Upper lobe of left lung (tissue), 6 donors: Measurements from ENCODE around the gene WSCD2. TPM values are rescaled to one million over a fixed set of nuclear protein-coding genes. Genes with fewer than 3 reads are reported as not detected.

ENCODE experiments used
- ATAC-seq, 2 donors: fragments of 200-7000 bp; cut with Tn5 transposase; one replicate each; pipeline ENCODE4 v1.9.1; 2022; ENCODE audit warnings: mild to moderate bottlenecking in 2 of 2, moderate library complexity in 2 of 2; ENCODE audit not compliant: low FRiP score in 2 of 2
- DNase-seq, 2 donors: peaks; one replicate each; pipeline ENCODE4 v3.0.0-alpha.2; 2019 to 2020
- H3K27ac ChIP-seq, 4 donors: fragments of 200-600 bp; sonication (generic); one replicate each; pipeline ENCODE4 v1.5.1; 2016 to 2019
- H3K27me3 ChIP-seq, 4 donors: fragments of 200-600 bp; sonication (generic); one replicate each; pipeline ENCODE4 v1.5.1; 2017 to 2019
- H3K36me3 ChIP-seq, 4 donors: fragments of 200-600 bp; sonication (generic); one replicate each; pipeline ENCODE4 v1.5.1; 2016 to 2019
- H3K4me1 ChIP-seq, 4 donors: fragments of 200-600 bp; sonication (generic); one replicate each; pipeline ENCODE4 v1.5.1; 2018 to 2019
- H3K4me3 ChIP-seq, 4 donors: fragments of 200-600 bp; sonication (generic); one replicate each; pipeline ENCODE4 v1.5.1; 2017 to 2019; ENCODE audit warnings: mild to moderate bottlenecking in 2 of 4, moderate library complexity in 1 of 4
- H3K9me3 ChIP-seq, 4 donors: fragments of 200-600 bp; sonication (generic); one replicate each; pipeline ENCODE4 v1.5.1; 2018 to 2019
- EP300 ChIP-seq, 4 donors: sonication (generic); formaldehyde crosslinking; IDR thresholded peaks; one replicate each; pipeline ENCODE4 v1.5.1; 2017; ENCODE audit warnings: antibody characterized with exemption in 4 of 4, control low read depth in 2 of 4
- POLR2A ChIP-seq, 4 donors: fragments of 450-650 bp; IDR thresholded peaks; one replicate each; pipeline ENCODE4 v1.5.1; 2016 to 2017; ENCODE audit warnings: antibody characterized with exemption in 4 of 4, mild to moderate bottlenecking in 2 of 4
- POLR2AphosphoS5 ChIP-seq, 2 donors: sonication (generic); formaldehyde crosslinking; IDR thresholded peaks; one replicate each; pipeline ENCODE4 v1.5.1; 2017; ENCODE audit warnings: antibody characterized with exemption in 2 of 2
- WGBS, 2 donors: methylation state at CpG; one replicate each; pipeline ENCODE4 v1.1.5; 2017 to 2018; 5-methylcytosine and 5-hydroxymethylcytosine counted together
- total RNA-seq, 6 donors: library from RNA; depleted of rRNA in 4 of 6; stranded (reverse); fragments of >200 nt in 4 of 6; gene quantifications; one replicate each; pipeline versions ENCODE4 v1.1.0 to v1.2.1, GENCODE V29; 2016 to 2021
- TF ChIP-seq, protein P1 (sequence below), 6 experiments: fragments of 450-650 bp in 4 of 6; fragments of 200-600 bp in 2 of 6; sonication (generic) in 2 of 6; IDR thresholded peaks; one replicate each; pipeline ENCODE4 v1.5.1; 2016 to 2019; ENCODE audit warnings: antibody characterized with exemption in 6 of 6
- donor health status: DM: no; HTN: no; CAD: no; lungs with moderate emphysema.
- donor health status: DM: no; HTN: yes; CAD: no; lungs with severe emphysema.

The WSCD2 gene
- total RNA-seq, 6 donors from 2014 or later: 0.17 to 1.0 (median 0.71) TPM

DNA sequence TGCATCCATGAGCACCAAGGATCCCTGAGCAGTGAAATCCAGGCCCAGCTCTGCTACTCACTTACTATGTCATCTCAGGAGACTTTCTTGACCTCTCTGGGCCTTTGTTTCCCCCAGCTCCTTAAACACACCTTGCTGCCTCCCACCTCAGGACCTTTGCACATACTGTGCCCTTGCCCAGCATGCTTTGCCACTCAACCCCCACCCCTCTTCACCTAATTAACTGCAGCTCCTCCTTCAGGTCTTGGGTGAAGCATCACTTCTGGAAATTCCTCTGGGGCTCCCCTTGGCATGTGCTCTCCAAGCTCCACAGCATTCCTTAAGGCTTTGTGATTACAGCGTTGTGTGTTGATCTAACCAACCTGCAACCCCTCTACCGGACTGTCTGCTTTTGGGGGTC is 15.9 kb downstream of the WSCD2 start:
- Histone ChIP-seq H3K27ac (no peak overlapping the region), H3K27me3 (no peaks in the 10 kb centered on the region), H3K4me3 (no peak overlapping the region), H3K4me1 (no peaks in the 10 kb centered on the region), H3K9me3 (no peaks in the 10 kb centered on the region), H3K36me3 (no peaks in the 10 kb centered on the region)
- TF ChIP-seq EP300 (IDR thresholded peaks at IDR 0.05) (no peak), POLR2A (IDR thresholded peaks at IDR 0.05) (no peak), POLR2AphosphoS5 (IDR thresholded peaks at IDR 0.05) (no peak)
- TF ChIP-seq, protein P1, sequence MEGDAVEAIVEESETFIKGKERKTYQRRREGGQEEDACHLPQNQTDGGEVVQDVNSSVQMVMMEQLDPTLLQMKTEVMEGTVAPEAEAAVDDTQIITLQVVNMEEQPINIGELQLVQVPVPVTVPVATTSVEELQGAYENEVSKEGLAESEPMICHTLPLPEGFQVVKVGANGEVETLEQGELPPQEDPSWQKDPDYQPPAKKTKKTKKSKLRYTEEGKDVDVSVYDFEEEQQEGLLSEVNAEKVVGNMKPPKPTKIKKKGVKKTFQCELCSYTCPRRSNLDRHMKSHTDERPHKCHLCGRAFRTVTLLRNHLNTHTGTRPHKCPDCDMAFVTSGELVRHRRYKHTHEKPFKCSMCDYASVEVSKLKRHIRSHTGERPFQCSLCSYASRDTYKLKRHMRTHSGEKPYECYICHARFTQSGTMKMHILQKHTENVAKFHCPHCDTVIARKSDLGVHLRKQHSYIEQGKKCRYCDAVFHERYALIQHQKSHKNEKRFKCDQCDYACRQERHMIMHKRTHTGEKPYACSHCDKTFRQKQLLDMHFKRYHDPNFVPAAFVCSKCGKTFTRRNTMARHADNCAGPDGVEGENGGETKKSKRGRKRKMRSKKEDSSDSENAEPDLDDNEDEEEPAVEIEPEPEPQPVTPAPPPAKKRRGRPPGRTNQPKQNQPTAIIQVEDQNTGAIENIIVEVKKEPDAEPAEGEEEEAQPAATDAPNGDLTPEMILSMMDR (IDR thresholded peaks at IDR 0.05): no peak
- 10 to 50% methylated on average over 2 of the region's 2 CpGs for WGBS, 2 donors
- ATAC-seq (no peak), DNase-seq (no peak)

DNA sequence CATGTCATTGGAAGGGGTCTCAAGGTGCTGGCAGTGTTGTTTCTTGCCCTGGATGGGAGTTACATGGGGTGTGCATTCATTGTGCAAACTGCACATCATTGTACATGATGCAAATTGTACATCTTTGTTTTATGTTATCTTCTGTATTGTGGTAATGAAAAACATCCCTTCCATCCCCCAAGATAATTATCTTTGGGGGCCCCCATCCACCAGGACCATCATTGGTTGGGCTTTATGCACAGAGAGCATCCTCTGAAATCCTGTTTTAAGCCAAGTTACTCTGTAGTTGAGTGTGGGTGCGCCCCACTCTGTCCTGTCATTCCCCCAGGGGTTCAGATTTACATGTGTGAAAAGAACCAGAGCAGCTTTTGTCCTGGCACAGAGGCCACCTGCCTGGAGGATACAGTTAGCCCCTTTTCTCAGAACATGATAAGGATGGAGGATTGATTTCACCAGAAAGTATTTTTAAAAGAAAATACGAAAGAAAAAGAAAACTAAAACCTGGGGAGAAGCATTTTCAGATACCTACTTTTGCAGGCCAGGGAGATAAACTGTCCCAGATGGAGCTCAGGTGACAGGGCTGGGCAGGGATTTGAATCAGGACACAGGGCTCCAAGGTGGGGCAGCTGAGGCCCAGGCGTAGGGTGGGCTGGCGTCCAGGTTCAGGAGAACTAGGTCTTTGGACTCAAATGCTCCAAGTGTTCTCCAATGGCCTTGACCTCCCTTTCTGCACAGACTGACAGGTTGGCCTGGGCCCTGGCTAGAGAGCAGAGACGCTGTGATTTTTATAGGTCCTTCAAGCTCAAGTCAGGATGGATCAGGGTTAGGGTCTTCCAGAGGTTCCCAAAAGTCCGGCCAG is 17.2 kb downstream of the WSCD2 start:
- ATAC-seq (no peak), DNase-seq (no peak)
- Histone ChIP-seq H3K9me3 (no peaks in the 10 kb centered on the region), H3K27ac (no peak overlapping the region), H3K36me3 (no peaks in the 10 kb centered on the region), H3K4me3 (no peak overlapping the region), H3K4me1 (no peaks in the 10 kb centered on the region), H3K27me3 (no peaks in the 10 kb centered on the region)
- 59 to 60% methylated on average over 6 of the region's 6 CpGs for WGBS, 2 donors
- TF ChIP-seq, protein P1 (IDR thresholded peaks at IDR 0.05): no peak
- no peak for TF ChIP-seq EP300 (IDR thresholded peaks at IDR 0.05)
- TF ChIP-seq POLR2AphosphoS5 (IDR thresholded peaks at IDR 0.05): no peak
- TF ChIP-seq POLR2A (IDR thresholded peaks at IDR 0.05): no peak

DNA sequence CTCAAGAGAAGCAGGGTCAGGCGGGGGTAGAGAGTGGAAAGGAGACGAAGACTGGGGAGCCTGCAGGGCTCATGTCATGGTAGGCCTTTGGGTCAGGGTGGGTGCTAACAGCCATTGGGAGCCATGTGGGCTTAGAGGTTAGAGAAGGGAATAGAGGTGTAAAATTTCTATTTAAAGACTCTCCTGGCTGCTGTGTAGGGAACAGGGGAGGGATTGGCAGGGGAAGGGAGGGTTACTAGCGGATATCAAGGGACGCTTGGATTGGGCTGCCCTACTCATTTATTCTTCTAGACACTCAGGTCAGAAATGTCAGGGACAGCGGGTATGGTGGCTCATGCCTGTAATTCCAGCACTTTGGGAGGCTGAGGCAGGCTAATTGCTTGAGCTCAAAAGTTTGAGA is 18.2 kb downstream of the WSCD2 start:
- H3K27ac ChIP-seq: no peak overlapping the region
- 87 to 90% methylated on average over 5 of the region's 5 CpGs for WGBS, 2 donors
- H3K9me3 ChIP-seq: no peaks in the 10 kb centered on the region
- ATAC-seq (no peak), DNase-seq (no peak)
- no peaks in the 10 kb centered on the region for H3K36me3 ChIP-seq
- no peaks in the 10 kb centered on the region for H3K4me1 ChIP-seq
- H3K27me3 ChIP-seq: no peaks in the 10 kb centered on the region
- no peak overlapping the region for H3K4me3 ChIP-seq
- TF ChIP-seq POLR2A (IDR thresholded peaks at IDR 0.05) (no peak), EP300 (IDR thresholded peaks at IDR 0.05) (no peak), POLR2AphosphoS5 (IDR thresholded peaks at IDR 0.05) (no peak)
- TF ChIP-seq, protein P1 (IDR thresholded peaks at IDR 0.05): no peak

DNA sequence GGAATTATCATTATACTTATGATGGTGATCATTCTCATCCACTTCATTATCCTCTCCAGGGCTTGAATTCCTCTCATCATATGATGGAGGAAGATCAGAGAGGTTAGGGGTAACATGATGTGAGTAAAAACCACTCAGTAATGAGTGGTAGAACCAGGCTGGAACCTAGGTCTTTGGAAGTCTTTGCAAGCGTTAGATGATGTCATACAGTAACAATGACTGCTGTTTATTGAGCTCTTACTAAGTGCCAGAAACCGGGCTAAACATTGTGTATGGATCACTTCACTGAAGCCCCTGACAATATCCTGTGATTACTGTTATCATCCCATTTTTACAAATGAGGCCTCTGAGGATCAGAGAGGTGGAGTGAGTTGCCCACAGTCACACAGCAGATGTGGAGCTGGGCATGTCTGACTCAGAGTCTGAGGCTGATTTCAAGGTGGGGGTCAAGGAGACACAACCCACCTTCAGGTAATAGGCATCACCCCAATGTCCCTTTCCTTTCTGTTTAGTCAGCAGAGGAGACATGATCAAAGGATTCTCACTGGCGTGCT is 19.5 kb downstream of the WSCD2 start:
- Histone ChIP-seq H3K27me3 (no peaks in the 10 kb centered on the region), H3K4me3 (no peak overlapping the region), H3K36me3 (no peaks in the 10 kb centered on the region), H3K9me3 (no peaks in the 10 kb centered on the region), H3K27ac (no peak overlapping the region), H3K4me1 (no peaks in the 10 kb centered on the region)
- 75 to 81% methylated on average over 3 of the region's 3 CpGs for WGBS, 2 donors
- no peak for DNase-seq
- TF ChIP-seq, protein P1 (IDR thresholded peaks at IDR 0.05): no peak
- TF ChIP-seq POLR2AphosphoS5 (IDR thresholded peaks at IDR 0.05): no peak
- no peak for TF ChIP-seq EP300 (IDR thresholded peaks at IDR 0.05)
- no peak for TF ChIP-seq POLR2A (IDR thresholded peaks at IDR 0.05)
- ATAC-seq: no peak
